Right lobe of liver (tissue), 4 donors: Measurements from ENCODE around the gene MGAT4C.

Experiments
- POLR2A ChIP-seq: fragments of 450-650 bp; IDR thresholded peaks from one replicate; pipeline ENCODE4 v1.6.1; 2017; ENCODE audit warnings: antibody characterized with exemption, mild to moderate bottlenecking
- TF ChIP-seq, protein P1 (sequence below), 4 donors: fragments of 200-600 bp in 3 of 4; fragments of 450-650 bp in 1 of 4; IDR thresholded peaks; one replicate each; pipeline versions ENCODE4 v1.5.1 to v1.8.0; 2016 to 2022; ENCODE audit warnings: antibody characterized with exemption in 4 of 4, mild to moderate bottlenecking in 2 of 4
- donor health status: DM: no; HTN: no; CAD: no.
- donor health status: DM: no; HTN: no; CAD: no.
- donor health status: DM: no; HTN: yes; CAD: no.

DNA sequence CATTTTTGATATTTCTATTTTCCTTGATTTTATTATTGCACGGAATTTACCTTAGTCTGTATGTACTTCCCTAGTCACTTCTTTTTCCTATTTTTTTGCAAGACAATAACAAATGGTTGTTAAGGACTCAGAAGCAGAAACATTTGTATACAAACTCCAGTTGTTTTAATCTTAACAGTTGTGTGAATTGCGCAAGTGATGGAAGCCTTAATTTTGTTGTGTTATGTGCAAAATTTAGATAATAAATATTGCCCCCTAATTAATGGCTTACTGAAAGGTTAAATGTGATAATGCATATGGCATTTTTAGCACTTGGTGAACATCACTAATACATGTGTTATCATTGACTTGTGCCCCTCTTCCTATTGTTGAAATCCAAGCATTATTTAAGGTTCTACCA lies 82.0 kb downstream of the MGAT4C start:
- TF ChIP-seq, protein P1, sequence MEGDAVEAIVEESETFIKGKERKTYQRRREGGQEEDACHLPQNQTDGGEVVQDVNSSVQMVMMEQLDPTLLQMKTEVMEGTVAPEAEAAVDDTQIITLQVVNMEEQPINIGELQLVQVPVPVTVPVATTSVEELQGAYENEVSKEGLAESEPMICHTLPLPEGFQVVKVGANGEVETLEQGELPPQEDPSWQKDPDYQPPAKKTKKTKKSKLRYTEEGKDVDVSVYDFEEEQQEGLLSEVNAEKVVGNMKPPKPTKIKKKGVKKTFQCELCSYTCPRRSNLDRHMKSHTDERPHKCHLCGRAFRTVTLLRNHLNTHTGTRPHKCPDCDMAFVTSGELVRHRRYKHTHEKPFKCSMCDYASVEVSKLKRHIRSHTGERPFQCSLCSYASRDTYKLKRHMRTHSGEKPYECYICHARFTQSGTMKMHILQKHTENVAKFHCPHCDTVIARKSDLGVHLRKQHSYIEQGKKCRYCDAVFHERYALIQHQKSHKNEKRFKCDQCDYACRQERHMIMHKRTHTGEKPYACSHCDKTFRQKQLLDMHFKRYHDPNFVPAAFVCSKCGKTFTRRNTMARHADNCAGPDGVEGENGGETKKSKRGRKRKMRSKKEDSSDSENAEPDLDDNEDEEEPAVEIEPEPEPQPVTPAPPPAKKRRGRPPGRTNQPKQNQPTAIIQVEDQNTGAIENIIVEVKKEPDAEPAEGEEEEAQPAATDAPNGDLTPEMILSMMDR (IDR thresholded peaks at IDR 0.05): no peak
- TF ChIP-seq POLR2A: no peak
